HG03280 (cell line): ENCODE measurements around the gene FRMPD4.

ENCODE experiments used
- ATAC-seq: cut with Tn5 transposase; IDR thresholded peaks from one replicate; pipeline ENCODE4 v1.9.1; 2021; ENCODE audit warnings: mild to moderate bottlenecking, moderate library complexity; ENCODE audit not compliant: unreplicated experiment

FRMPD4 gene

GRCh38 chrX:12423346-12423745, 285.1 kb downstream of the FRMPD4 start:
- ATAC-seq = no peak

GRCh38 chrX:12425496-12425895, 287.2 kb downstream of the FRMPD4 start:
- ATAC-seq = no peak

- no peak for ATAC-seq
These were observed 288.1 kb downstream of the FRMPD4 start for GRCh38 chrX:12426420-12426819.

GRCh38 chrX:12434493-12434892, 296.2 kb downstream of the FRMPD4 start:
- no peak for ATAC-seq

- ATAC-seq = no peak
These were observed 301.1 kb downstream of the FRMPD4 start for GRCh38 chrX:12439416-12439815.

GRCh38 chrX:12440246-12440645, 302.0 kb downstream of the FRMPD4 start:
- ATAC-seq = no peak

GRCh38 chrX:12441381-12442128, 303.3 kb downstream of the FRMPD4 start:
- ATAC-seq = no peak

GRCh38 chrX:12443534-12444098, 305.3 kb downstream of the FRMPD4 start:
- ATAC-seq = peak; percentile 88

- ATAC-seq = no peak
These were observed 308.2 kb downstream of the FRMPD4 start for GRCh38 chrX:12446342-12447075.

GRCh38 chrX:12447448-12448064, 309.3 kb downstream of the FRMPD4 start:
- ATAC-seq = no peak

GRCh38 chrX:12452268-12452667, 314.0 kb downstream of the FRMPD4 start:
- no peak for ATAC-seq

- no peak for ATAC-seq
These were observed 322.7 kb downstream of the FRMPD4 start for GRCh38 chrX:12460929-12461328.

- no peak for ATAC-seq
These were observed 324.8 kb downstream of the FRMPD4 start for GRCh38 chrX:12463052-12463451.

GRCh38 chrX:12463873-12464272, 325.6 kb downstream of the FRMPD4 start:
- no peak for ATAC-seq

- no peak for ATAC-seq
These were observed 329.0 kb downstream of the FRMPD4 start for GRCh38 chrX:12467321-12467720.

- no peak for ATAC-seq
These were observed 331.0 kb downstream of the FRMPD4 start for GRCh38 chrX:12469296-12469695.

- no peak for ATAC-seq
These were observed 332.8 kb downstream of the FRMPD4 start for GRCh38 chrX:12471061-12471460.

- ATAC-seq = no peak
These were observed 342.7 kb downstream of the FRMPD4 start for GRCh38 chrX:12480956-12481355.

- no peak for ATAC-seq
These were observed 349.9 kb downstream of the FRMPD4 start for GRCh38 chrX:12488220-12488619.

- ATAC-seq = no peak
These were observed 350.5 kb downstream of the FRMPD4 start for GRCh38 chrX:12488771-12489170.

- no peak for ATAC-seq
These were observed 351.1 kb downstream of the FRMPD4 start for GRCh38 chrX:12489341-12489740.
